HG02642 (cell line): ENCODE data around the gene RPS6KA4.
"Not testable (repeated sequence)": the region's sequence is repeated elsewhere in the genome, so short reads cannot be mapped to it uniquely, and the experiment has no call there.

Source experiments
- ATAC-seq: cut with Tn5 transposase; IDR thresholded peaks from one replicate; pipeline ENCODE4 v1.9.1; 2021; ENCODE audit warnings: mild to moderate bottlenecking; ENCODE audit not compliant: unreplicated experiment, poor library complexity

RPS6KA4 gene

DNA sequence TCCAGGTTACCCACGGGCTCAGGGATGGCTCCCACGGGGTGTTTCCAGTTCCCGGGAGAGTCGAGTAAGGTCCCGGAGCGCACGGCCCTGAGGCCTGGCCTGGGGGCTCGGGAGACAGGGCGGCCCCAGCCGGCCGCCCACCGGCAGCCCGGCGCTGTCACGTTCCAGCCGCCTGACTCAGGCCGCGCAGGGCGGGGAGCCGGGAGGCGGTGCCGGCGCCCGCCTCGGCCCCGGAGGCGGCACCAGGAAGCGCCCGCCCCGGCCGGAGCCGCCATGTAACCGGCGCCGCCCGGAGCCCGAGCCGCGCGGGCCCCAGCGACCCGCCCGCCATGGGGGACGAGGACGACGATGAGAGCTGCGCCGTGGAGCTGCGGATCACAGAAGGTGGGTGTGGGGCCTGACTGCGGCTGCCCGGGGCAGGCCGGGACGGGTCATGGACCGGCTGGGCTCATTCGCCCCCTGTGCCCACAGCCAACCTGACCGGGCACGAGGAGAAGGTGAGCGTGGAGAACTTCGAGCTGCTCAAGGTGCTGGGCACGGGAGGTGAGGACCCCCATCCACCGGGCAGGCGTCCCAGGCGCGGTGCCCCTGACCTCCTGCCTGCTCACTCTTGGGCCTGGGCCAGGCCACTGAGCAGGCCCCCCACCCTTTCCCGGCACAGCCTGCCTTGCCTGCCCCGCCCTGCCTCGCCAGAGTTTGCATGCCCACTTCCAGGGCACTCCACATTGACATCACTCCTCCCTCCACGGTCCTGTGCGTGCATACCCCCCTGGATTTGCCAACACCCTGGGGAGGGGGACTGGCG, at the start of gene RPS6KA4:
TSS of gene RPS6KA4 (plus strand) at position 256 of the 805 bp plus-strand sequence. CDS start at position 330, 74 bp downstream.
- no peak for ATAC-seq

DNA sequence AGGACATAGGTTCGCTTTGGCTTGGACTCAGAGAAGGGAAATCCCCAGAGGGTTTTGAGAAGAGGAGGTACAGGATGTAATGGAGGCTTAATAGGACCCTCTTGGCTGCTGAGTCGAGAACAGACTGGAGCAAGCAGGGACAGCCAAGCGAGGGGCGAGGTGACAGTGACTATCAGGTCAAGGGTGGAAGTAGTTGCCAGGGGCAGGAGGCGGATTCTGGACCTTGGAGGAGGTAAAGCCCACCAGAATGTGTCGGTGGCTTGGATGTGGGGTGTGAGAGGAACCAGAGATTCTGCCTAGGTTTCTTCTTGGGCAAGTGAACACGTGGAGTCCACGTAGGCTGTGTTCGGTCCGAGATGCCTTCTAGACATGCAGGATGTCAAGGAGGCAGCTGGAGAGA, 46.0 kb upstream of the RPS6KA4 start:
- no peak for ATAC-seq

DNA sequence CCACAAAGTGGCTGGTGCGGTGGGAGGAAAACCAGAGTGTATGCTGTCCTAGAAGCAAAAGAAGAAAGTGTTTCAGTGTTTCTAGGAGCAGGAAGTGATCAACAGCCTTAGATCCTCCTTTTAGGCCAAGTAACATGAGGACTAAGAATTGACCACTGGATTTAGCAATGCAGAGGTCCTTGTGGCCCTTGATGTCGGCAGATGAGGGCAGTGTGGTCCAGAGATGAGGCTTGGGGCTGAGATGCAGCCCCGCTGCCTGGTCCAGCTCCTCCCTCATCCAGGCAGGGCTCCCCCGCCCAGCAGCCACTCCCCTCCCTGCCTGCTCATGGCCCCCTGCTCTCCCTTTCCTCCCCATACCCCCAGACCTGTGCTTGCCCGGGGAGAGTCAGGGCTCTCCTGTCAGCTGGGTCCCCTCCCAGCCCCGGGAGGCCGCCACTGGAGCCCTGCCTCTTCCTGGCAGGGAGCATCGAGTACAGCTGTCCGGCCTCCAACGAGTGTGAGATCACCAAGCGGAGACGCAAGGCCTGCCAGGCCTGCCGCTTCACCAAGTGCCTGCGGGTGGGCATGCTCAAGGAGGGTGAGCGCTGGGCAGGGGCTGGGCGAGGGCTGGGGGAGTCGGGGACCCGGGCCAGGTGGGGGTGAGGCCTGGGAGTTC, 45.3 kb upstream of the RPS6KA4 start:
- ATAC-seq: no peak

DNA sequence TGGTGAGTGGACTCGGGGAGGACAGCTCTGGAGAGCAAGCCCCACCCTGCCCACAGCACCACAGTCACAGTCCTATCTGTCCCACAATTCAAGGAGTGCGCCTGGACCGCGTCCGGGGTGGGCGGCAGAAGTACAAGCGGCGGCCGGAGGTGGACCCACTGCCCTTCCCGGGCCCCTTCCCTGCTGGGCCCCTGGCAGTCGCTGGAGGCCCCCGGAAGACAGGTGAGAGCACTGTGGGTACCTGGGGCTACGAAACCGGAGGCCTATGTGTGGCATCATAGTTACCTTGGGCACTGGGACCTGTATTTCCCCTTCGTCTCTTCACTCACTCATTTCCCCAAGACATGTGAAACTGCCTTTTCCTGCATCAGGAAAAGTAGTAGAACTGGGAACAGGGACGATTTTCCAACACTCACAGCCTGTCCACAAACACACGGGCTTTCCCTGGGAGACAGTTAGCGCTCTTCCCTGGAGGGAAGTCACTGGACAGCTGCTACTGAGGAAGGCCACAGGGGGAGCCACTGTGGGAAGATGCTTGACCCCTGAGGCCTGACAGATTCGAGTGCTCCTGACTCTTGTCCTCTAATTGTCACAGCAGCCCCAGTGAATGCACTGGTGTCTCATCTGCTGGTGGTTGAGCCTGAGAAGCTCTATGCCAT, 44.7 kb upstream of the RPS6KA4 start:
- no peak for ATAC-seq

DNA sequence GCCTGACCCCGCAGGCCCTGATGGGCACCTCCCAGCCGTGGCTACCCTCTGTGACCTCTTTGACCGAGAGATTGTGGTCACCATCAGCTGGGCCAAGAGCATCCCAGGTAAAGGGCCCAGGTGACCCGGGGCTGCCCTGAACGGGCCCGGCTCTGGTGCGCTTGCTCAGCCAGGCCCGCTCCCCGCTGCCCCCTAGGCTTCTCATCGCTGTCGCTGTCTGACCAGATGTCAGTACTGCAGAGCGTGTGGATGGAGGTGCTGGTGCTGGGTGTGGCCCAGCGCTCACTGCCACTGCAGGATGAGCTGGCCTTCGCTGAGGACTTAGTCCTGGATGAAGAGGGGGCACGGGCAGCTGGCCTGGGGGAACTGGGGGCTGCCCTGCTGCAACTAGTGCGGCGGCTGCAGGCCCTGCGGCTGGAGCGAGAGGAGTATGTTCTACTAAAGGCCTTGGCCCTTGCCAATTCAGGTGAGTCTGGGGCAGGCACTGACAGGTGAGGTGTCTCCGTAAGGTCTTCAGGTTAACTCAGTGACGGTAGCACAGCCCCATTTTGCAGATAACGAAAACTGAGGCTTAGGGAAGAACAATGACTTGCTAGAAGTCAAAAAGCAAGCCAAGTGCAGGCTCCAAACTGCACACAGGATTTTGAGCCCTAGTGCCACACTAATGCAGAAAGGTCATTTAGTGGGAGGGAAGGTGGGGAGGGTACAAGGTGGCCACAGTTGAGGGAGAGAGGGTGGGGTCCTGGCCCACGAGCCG, 44.0 kb upstream of the RPS6KA4 start:
- no peak for ATAC-seq

DNA sequence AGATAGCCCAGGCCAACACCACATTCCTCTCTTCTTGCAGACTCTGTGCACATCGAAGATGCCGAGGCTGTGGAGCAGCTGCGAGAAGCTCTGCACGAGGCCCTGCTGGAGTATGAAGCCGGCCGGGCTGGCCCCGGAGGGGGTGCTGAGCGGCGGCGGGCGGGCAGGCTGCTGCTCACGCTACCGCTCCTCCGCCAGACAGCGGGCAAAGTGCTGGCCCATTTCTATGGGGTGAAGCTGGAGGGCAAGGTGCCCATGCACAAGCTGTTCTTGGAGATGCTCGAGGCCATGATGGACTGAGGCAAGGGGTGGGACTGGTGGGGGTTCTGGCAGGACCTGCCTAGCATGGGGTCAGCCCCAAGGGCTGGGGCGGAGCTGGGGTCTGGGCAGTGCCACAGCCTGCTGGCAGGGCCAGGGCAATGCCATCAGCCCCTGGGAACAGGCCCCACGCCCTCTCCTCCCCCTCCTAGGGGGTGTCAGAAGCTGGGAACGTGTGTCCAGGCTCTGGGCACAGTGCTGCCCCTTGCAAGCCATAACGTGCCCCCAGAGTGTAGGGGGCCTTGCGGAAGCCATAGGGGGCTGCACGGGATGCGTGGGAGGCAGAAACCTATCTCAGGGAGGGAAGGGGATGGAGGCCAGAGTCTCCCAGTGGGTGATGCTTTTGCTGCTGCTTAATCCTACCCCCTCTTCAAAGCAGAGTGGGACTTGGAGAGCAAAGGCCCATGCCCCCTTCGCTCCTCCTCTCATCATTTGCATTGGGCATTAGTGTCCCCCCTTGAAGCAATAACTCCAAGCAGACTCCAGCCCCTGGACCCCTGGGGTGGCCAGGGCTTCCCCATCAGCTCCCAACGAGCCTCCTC, 43.1 kb upstream of the RPS6KA4 start:
- ATAC-seq: not testable (repeated sequence)

DNA sequence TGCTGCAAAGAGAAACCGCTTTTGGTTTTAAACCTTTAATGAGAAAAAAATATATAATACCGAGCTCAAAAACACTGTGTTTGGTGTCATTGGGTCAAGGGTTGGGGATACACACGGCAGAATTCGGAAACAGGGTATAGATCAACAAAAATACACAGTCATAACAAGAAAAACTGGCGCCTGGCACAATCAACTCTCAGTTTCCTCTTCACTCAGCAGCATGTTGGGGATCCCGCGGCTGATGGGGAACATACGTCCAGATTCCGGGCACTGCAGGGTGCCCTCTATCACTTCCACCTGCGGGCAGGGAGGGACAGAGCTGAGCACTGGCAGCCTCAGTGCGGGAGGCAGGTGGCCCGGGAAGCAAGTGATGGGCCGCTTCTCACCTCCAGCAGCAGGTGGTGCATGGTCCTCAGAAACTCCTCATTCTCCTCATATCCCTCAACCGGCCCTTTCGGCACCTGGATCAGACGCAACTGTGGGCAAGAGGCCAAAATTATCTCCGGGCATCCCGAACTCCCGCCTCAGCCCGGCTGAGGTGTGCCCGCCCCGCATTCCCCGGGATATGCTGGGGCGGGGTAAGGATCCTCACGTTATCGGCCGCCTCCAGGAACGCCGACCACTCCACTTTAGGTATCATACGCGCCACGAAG, 42.2 kb upstream of the RPS6KA4 start:
- ATAC-seq: peak; percentile 3

DNA sequence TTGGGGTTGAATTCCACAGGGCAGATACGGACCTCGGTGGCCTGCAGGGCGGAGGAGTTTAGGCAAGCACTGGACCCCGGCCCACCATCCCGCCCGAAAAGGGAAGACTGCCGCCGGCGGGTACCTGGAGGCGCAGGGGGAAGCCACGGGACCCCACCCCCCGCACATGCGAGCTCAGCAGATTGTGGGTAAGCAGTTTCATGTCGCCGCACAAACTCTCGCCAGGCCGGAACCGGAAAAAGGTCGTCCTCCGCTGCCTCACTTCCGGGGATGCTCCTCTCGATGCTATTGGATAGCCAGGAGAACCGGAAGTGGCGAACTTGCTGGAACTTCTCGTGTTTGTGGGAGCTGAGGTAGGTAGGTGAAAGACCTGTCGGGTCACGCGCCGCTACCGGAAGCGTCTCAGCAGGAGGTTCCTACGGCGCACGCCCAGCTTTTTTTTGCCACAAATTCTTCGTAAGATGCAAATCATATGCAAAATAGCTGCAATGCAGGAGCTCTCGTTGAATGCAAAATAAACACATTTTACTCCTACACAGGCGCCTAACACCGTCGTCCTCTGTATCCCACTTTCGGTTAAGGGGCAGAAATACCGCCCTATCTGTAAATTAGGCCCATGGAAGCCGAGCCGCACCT, 41.5 kb upstream of the RPS6KA4 start, which contains the start of gene TRMT112:
TSS of gene TRMT112 (minus strand) at position 235 of the 636 bp plus-strand sequence. CDS start at position 202, 33 bp downstream.
- peak; percentile 63 for ATAC-seq

DNA sequence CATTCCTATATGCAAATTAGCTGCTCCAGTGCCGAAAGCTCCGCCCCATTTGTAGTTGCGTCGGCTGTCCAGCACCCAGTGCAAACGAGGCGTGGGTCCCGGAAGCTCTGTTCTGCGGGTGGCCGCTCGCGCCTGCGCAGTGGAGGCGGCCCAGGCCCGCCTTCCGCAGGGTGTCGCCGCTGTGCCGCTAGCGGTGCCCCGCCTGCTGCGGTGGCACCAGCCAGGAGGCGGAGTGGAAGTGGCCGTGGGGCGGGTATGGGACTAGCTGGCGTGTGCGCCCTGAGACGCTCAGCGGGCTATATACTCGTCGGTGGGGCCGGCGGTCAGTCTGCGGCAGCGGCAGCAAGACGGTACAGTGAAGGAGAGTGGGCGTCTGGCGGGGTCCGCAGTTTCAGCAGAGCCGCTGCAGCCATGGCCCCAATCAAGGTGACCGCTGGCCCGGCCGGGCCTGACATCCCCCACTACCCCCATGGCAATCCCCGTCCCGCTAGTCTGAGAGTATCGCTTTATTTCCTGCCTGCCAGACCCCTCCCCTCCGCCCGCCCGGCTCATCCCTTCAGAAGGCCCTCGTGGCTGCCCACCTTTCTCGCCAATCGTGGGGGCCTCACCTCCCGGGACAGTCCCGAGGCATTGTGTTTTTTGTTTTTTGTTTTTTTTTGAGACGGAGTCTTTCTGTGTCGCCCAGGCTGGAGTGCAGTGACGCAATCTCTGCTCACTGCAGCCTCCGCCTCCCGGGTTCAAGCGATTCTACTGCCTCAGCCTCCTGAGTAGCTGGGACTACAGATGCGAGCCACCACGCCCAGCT, 40.8 kb upstream of the RPS6KA4 start, which contains the start of gene PRDX5:
TSS of gene PRDX5 (plus strand) at position 161 of the 805 bp plus-strand sequence. CDS start at position 256, 95 bp downstream.
- ATAC-seq: peak; percentile 84

DNA sequence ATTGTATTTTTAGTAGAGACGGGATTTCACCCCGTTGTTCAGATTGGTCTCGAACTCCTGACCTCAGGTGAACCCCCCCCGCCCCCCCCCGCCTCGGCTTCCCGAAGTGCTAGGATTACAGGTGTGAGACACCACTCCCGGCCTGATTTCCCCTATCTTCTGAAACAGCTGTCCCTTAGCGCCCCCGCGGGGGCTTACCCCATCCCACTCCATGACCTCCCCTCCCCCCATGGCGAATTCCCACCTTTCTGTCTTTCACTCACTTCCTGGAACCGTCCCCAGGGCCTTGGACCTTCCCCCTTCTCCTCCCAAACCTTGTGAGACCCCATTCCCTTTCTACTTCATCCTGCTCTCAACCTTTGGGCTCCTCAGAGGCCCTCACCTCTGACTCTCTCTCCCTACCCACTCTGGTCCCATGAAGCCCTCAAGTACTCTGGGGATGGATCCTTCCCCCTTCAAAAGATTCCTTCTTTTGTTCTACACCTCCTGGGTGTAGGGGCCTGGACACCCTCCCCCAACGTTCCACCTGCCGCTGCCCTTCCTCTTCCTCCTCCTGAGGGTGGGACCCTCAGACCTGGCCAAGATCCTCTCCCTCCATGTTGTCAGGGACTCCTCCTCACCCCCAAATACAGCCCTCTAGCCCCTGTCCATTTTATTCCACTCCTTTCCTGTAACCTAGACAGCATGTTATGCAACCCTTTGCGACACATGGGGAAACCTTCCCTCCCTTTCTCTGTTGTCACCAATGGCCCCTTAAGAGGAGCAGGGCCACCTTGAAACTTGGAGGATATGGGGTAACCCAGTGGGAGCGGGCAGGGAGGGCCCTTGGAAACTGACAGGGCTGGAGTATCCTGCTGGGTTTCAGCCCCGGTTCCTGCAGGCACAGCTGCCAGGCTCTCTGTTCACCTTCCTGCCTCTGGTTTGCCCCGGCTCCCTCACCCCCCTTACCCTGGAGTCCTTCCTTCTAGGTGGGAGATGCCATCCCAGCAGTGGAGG, 39.9 kb upstream of the RPS6KA4 start:
- ATAC-seq: no peak

DNA sequence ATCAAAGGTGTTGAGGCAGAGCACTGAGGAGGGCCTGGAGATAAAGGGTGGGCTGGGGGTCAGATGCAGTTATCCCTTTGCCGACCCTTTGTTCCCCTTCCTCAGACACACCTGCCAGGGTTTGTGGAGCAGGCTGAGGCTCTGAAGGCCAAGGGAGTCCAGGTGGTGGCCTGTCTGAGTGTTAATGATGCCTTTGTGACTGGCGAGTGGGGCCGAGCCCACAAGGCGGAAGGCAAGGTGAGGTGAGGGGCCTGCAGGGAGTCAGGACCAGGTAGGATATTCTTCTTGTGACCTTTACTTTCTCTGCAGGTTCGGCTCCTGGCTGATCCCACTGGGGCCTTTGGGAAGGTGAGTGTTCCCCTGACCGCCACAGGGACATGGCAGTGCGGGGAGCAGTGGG, 38.4 kb upstream of the RPS6KA4 start:
- no peak for ATAC-seq

DNA sequence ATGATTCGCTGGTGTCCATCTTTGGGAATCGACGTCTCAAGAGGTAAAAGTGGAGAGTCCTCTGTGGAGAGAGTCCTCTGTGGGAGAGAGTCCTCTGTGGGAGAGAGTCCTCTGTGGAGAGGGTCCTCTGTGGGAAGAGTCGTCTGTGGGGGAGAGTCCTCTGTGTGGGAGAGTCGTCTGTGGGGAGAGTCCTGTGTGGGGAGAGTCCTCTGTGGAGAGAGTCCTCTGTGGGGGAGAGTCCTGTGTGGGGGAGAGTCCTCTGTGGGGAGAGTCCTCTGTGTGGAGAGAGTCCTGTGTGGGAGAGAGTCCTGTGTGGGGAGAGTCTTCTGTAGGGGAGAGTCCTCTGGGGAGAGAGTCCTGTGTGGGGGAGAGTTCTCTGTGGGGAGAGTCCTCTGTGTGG, 37.9 kb upstream of the RPS6KA4 start:
- ATAC-seq: no peak

DNA sequence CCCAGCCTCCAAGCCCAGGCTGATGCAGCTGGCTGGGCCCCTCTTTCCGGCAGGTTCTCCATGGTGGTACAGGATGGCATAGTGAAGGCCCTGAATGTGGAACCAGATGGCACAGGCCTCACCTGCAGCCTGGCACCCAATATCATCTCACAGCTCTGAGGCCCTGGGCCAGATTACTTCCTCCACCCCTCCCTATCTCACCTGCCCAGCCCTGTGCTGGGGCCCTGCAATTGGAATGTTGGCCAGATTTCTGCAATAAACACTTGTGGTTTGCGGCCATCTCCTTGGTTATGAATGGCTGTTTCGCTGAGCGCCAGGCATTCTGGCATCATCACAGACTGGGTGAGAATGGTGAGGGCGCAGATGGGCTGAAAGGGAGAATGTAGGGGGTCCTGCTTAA, 37.4 kb upstream of the RPS6KA4 start:
- ATAC-seq: no peak

DNA sequence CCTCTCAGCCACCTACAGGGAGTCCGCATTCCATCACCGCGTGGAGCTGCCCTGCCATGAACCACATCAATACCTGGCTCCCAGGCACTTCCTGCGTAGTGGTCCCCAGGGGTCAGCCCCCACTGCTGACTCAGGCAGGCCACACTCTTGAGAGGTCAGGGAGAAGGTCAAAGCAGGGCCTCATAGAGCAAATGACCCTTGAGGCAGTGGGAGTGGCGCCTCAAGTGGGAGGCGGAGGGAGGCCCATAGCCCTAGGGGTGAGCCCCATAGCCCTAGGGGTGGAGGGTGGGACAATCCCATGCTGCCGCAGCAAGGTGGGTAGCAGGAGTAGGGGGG, 36.1 kb upstream of the RPS6KA4 start:
- ATAC-seq: no peak

DNA sequence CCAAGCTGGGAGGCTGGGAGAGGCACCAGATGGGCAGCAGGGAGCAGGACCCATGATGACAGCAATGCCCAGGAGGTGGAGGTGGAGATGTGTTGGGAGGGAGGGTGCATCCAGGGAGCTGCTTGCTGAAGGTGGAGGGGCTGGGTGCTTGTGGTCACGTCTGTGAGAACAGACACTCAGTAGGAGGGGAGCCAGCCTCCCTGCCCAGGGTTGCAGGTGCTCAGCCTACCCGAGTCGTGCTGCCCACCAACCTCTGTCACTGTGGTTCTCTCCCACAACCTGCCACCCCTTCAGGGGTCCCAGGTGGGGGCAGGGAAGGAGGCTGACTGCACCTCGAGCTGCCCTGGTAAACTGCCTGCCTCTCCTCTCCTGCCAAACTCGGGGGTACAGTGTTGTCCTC, 35.6 kb upstream of the RPS6KA4 start:
- ATAC-seq: no peak

DNA sequence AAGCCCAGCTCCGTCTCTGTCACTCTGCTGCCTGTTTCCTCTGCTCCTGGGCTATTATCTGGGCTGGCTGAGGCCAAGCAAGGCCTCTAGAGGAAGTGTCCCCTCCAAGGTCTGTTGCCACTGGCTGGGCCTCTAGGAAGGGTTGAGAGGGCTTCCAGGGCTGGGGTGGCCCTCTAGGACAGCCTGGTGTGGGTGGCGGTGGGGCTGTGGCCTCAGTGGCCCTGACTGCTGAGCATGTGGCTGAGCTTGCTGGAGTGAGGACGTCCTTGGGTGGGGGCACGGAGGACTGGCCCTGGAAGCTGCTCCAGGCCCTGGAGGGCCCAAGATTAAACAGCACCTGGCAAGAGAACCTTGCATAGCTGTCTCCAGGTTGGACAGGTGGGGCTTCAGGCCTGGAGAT, 35.0 kb upstream of the RPS6KA4 start:
- ATAC-seq: not testable (repeated sequence)
